B cell (primary cell): ENCODE data around the gene LSM4. TPM values are rescaled to one million over a fixed set of nuclear protein-coding genes. Genes with fewer than 3 reads are reported as not detected.

Source experiments
- ATAC-seq: fragments of 200-7000 bp; cut with Tn5 transposase; one replicate; pipeline ENCODE4 v1.10.0; 2021; ENCODE audit warnings: low read depth, mild to moderate bottlenecking, moderate number of reproducible peaks, moderate library complexity
- CTCF ChIA-PET: fragments of 350-600 bp; sonication (Branson Sonifier 250); formaldehyde crosslinking; loops from one replicate; lab custom pipeline; 2021; ENCODE audit warnings: antibody characterized with exemption, inconsistent platforms; lab: Charles Lee
- POLR2A ChIA-PET: fragments of 350-600 bp; sonication (Branson Sonifier 250); formaldehyde crosslinking; loops from one replicate; lab custom pipeline; 2021; ENCODE audit warnings: antibody characterized with exemption; lab: Charles Lee
- DNase-seq: peaks from one replicate; pipeline ENCODE4 v3.0.0; 2013
- H2AFZ ChIP-seq: 2 replicates; pipeline ENCODE4 v1.6.1; 2012; ENCODE audit warnings: mild to moderate bottlenecking, low read depth, low read length; ENCODE audit not compliant: insufficient read depth, poor library complexity, severe bottlenecking
- H3K27ac ChIP-seq, 2 donors: 1 replicate in 1 of 2; 2 replicates in 1 of 2; pipeline ENCODE4 v1.5.1; 2012 to 2013; ENCODE audit warnings: low read length in 2 of 2, mild to moderate bottlenecking in 2 of 2, moderate library complexity in 1 of 2
- H3K27me3 ChIP-seq, 4 experiments: fragments of 200-600 bp in 1 of 4; sonication (generic) in 1 of 4; replicated peaks in 1 of 4; 1 replicate in 2 of 4; 2 replicates in 2 of 4; pipeline versions ENCODE4 v1.6.1 to v1.7.0; 2013 to 2016; ENCODE audit warnings: low read length in 3 of 4, mild to moderate bottlenecking in 2 of 4, mixed read lengths in 1 of 4, moderate library complexity in 1 of 4; ENCODE audit not compliant: insufficient read depth in 4 of 4, control insufficient read depth in 3 of 4; ENCODE audit errors: control extremely low read depth in 1 of 4
- H3K36me3 ChIP-seq, 2 experiments: replicated peaks in 1 of 2; 1 replicate in 1 of 2; 2 replicates in 1 of 2; pipeline versions ENCODE4 v1.6.1 to v1.7.1; 2013; ENCODE audit warnings: low read length in 1 of 2; ENCODE audit not compliant: insufficient read depth in 2 of 2, control insufficient read depth in 1 of 2; ENCODE audit errors: control extremely low read depth in 1 of 2, extremely low read depth in 1 of 2
- H3K4me1 ChIP-seq, 2 donors: fragments of 200-600 bp in 1 of 2; sonication (generic) in 1 of 2; 1 replicate in 1 of 2; 2 replicates in 1 of 2; pipeline versions ENCODE4 v1.5.1 to v1.6.1; 2013 to 2017; ENCODE audit warnings: low read length in 2 of 2; ENCODE audit not compliant: control insufficient read depth in 2 of 2, insufficient read depth in 2 of 2
- H3K4me2 ChIP-seq: replicated peaks from 2 replicates; pipeline ENCODE3; 2012; ENCODE audit warnings: mild to moderate bottlenecking, low read depth, low read length; ENCODE audit not compliant: poor library complexity, severe bottlenecking
- H3K4me3 ChIP-seq, 5 experiments: fragments of 200-600 bp in 1 of 5; sonication (generic) in 1 of 5; 1 replicate in 3 of 5; 2 replicates in 2 of 5; pipeline versions ENCODE4 v1.5.1 to v1.7.0; 2011 to 2016; ENCODE audit warnings: low read length in 4 of 5, mild to moderate bottlenecking in 4 of 5, low read depth in 2 of 5, control low read depth in 1 of 5, moderate library complexity in 1 of 5; ENCODE audit not compliant: insufficient read depth in 1 of 5; ENCODE audit errors: control extremely low read depth in 1 of 5, extremely low read depth in 1 of 5
- H3K79me2 ChIP-seq: fragments of 200-600 bp; sonication (generic); one replicate; pipeline ENCODE4 v1.6.0; 2016; ENCODE audit warnings: low read length; ENCODE audit not compliant: control insufficient read depth, insufficient read depth
- H3K9ac ChIP-seq: fragments of 200-600 bp; sonication (generic); 2 replicates; pipeline ENCODE4 v1.6.1; 2017; ENCODE audit warnings: mild to moderate bottlenecking, low read length, moderate library complexity
- H3K9me3 ChIP-seq, 3 donors: one replicate each; pipeline versions ENCODE4 v1.6.1 to v1.7.1; 2013; ENCODE audit warnings: low read length in 2 of 3; ENCODE audit not compliant: control insufficient read depth in 2 of 3, insufficient read depth in 1 of 3; ENCODE audit errors: control extremely low read depth in 1 of 3
- H4K20me1 ChIP-seq: 2 replicates; pipeline ENCODE4 v1.6.0; 2012; ENCODE audit warnings: mild to moderate bottlenecking, low read length; ENCODE audit not compliant: insufficient read depth, control insufficient read depth, poor library complexity, severe bottlenecking
- H3K27ac Mint-ChIP-seq: one replicate; pipeline ENCODE4 v1.8.0; 2021; ENCODE audit warnings: mixed read lengths
- H3K27me3 Mint-ChIP-seq: one replicate; pipeline ENCODE4 v1.8.0; 2021; ENCODE audit warnings: mixed read lengths
- H3K4me1 Mint-ChIP-seq: one replicate; pipeline ENCODE4 v1.8.0; 2021; ENCODE audit warnings: mixed read lengths
- H3K4me3 Mint-ChIP-seq: one replicate; pipeline ENCODE4 v1.8.0; 2021; ENCODE audit warnings: mixed read lengths
- H3K9me3 Mint-ChIP-seq: one replicate; pipeline ENCODE4 v1.8.0; 2022; ENCODE audit warnings: mixed read lengths; ENCODE audit not compliant: insufficient read depth
- CTCF ChIP-seq: fragments of 200-600 bp; IDR thresholded peaks from one replicate; pipeline ENCODE4 v1.8.0; 2022; ENCODE audit warnings: antibody characterized with exemption, mild to moderate bottlenecking
- EZH2 ChIP-seq: IDR thresholded peaks from 2 replicates; pipeline ENCODE4 v1.6.1; 2012; ENCODE audit warnings: borderline replicate concordance, low read depth, mild to moderate bottlenecking, moderate library complexity, low read length; ENCODE audit not compliant: insufficient read depth, poor library complexity, severe bottlenecking
- WGBS: methylation state at CpG from one replicate; pipeline ENCODE4 v1.1.5; 2013; ENCODE audit warnings: missing lambda C conversion rate; ENCODE audit not compliant: insufficient coverage; 5-methylcytosine and 5-hydroxymethylcytosine counted together
- intact Hi-C: fragments of 100-400 bp; cut with micrococcal nuclease; formaldehyde crosslinking; loops from one replicate; pipeline ENCODE4 v1.10.0; 2022
- polyA plus RNA-seq: library from polyadenylated mRNA; depleted of rRNA; stranded (reverse); fragments of >200 nt; gene quantifications from 2 replicates; pipeline ENCODE4 v1.2.3, GENCODE V29; 2012
- total RNA-seq, 2 donors: library from RNA; stranded (reverse); fragments of 120-200 nt in 1 of 2; gene quantifications; 1 replicate in 1 of 2; 2 replicates in 1 of 2; pipeline versions ENCODE4 v1.2.3 to v1.2.4, GENCODE V29; 2013 to 2022

Gene LSM4
- total and polyA plus RNA-seq, 2 donors (not counting 1 experiment from before 2014, with no cell fraction given) = 66.3 to 86.1 TPM

- Mint-ChIP-seq H3K4me1 (peaks cover 8% of the 10 kb centered on the region), H3K9me3 (no peaks in the 10 kb centered on the region), H3K27ac (no peak overlapping the region), H3K27me3 (peaks cover 3% of the 10 kb centered on the region), H3K4me3 (no peak overlapping the region)
- H3K79me2 ChIP-seq = no peaks in the 10 kb centered on the region
- ChIA-PET POLR2A (interaction anchor here (0.7 kb wide), 1 partner anchor 1147 kb away, joined by 3 read pairs; the partner anchor contains the start of gene NDUFA13), CTCF (no interaction called here)
- H3K4me1 ChIP-seq = peaks cover 3 to 4% of the 10 kb centered on the region in 2 donors
- no peak overlapping the region for H3K4me2 ChIP-seq
- ATAC-seq = no peak
- H3K36me3 ChIP-seq = no peaks in the 10 kb centered on the region
- H3K9ac ChIP-seq = no peak overlapping the region
- no peaks in the 10 kb centered on the region for H4K20me1 ChIP-seq
- no peak overlapping the region for H3K4me3 ChIP-seq
- H2AFZ ChIP-seq = no peak overlapping the region
- H3K27me3 ChIP-seq = no peaks in the 10 kb centered on the region
- DNase-seq = no peak
- intact Hi-C loops = no loop called here
- TF ChIP-seq EZH2 = no peak
- no peak for TF ChIP-seq CTCF
- H3K9me3 ChIP-seq = peaks cover 0 to 6% (median 0%) of the 10 kb centered on the region in 3 donors
- no peak overlapping the region for H3K27ac ChIP-seq
- WGBS = 94% methylated on average over 15 of the region's 15 CpGs
Measured at GRCh38 chr19:18368504-18369222, 45.8 kb upstream of the LSM4 start.

DNA sequence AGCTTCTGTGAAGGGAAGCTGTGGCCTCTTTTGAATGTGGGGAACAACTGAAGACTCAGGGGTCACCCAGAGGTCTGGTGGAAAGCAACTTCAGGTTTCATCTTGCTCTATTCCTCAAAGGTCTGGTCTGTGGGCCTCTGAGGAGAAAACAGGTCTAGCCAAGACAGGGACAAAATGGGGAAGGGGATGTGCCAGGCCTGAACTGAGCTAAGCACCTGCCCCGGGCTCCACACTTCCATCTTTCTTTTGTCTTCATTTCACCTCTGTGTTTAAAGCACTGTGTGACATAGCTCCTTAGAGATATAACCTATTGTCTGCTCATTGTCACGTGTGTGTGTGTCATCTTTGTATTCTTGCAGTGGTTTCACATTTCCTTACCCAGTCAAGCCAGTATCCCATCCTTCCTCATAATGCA is 43.2 kb upstream of the LSM4 start:
- H3K9me3 ChIP-seq = peaks cover 0 to 6% (median 0%) of the 10 kb centered on the region in 3 donors
- no peak overlapping the region for H3K9ac ChIP-seq
- DNase-seq = no peak
- no peak overlapping the region for H3K4me3 ChIP-seq
- H2AFZ ChIP-seq = no peak overlapping the region
- WGBS = no CpG with 5 or more reads among the region's 2 CpGs
- H3K27me3 Mint-ChIP-seq = no peaks in the 10 kb centered on the region
- no peaks in the 10 kb centered on the region for H4K20me1 ChIP-seq
- ATAC-seq = no peak
- H3K79me2 ChIP-seq = no peaks in the 10 kb centered on the region
- no peak overlapping the region for H3K4me2 ChIP-seq
- H3K27me3 ChIP-seq = no peaks in the 10 kb centered on the region
- H3K4me1 ChIP-seq = no peaks in the 10 kb centered on the region
- intact Hi-C loops = no loop called here
- TF ChIP-seq CTCF (no peak), EZH2 (no peak)
- H3K27ac Mint-ChIP-seq = no peak overlapping the region
- CTCF ChIA-PET = interaction anchor here (0.9 to 1.9 kb wide), 3 partner anchors 23 to 87 kb away, joined by 3 to 5 read pairs (median 4); no protein-coding TSS in a partner anchor
- POLR2A ChIA-PET = interaction anchor here (0.6 kb wide), 1 partner anchor 23 kb away, joined by 3 read pairs; no protein-coding TSS in a partner anchor
- no peaks in the 10 kb centered on the region for H3K9me3 Mint-ChIP-seq
- peaks cover 4% of the 10 kb centered on the region for H3K4me1 Mint-ChIP-seq
- H3K27ac ChIP-seq = no peak overlapping the region
- no peak overlapping the region for H3K4me3 Mint-ChIP-seq
- H3K36me3 ChIP-seq = peaks cover 0 to 9% of the 10 kb centered on the region in 2 experiments
